Endothelial cell of umbilical vein (primary cell): ENCODE data around the gene CISD2.

Source experiments
- CTCF ChIP-seq, 2 donors: IDR thresholded peaks; 1 replicate in 1 of 2; 2 replicates in 1 of 2; pipeline ENCODE4 v1.5.1; 2011; ENCODE audit warnings: low read length in 2 of 2, mild to moderate bottlenecking in 2 of 2, moderate library complexity in 2 of 2, control low read depth in 1 of 2, inconsistent platforms in 1 of 2, low read depth in 1 of 2; ENCODE audit not compliant: insufficient read depth in 1 of 2; ENCODE audit errors: extremely low read depth in 1 of 2
- EZH2 ChIP-seq: IDR thresholded peaks from 2 replicates; pipeline ENCODE4 v1.6.1; 2012; ENCODE audit warnings: borderline replicate concordance, low read depth, mild to moderate bottlenecking, moderate library complexity, low read length, inconsistent platforms; ENCODE audit not compliant: severe bottlenecking
- FOS ChIP-seq: IDR thresholded peaks from 2 replicates; pipeline ENCODE4 v1.6.1; 2011; ENCODE audit warnings: mild to moderate bottlenecking, low read length, moderate library complexity, borderline replicate concordance; ENCODE audit not compliant: insufficient read depth
- JUN ChIP-seq: IDR thresholded peaks from 2 replicates; pipeline ENCODE4 v1.6.1; 2011; ENCODE audit warnings: borderline replicate concordance, low read depth; ENCODE audit not compliant: insufficient read length, insufficient read depth
- POLR2AphosphoS5 ChIP-seq: IDR thresholded peaks from 2 replicates; pipeline ENCODE4 v1.6.1; 2012; ENCODE audit warnings: low read depth, mild to moderate bottlenecking, control low read depth, low read length, moderate library complexity; ENCODE audit not compliant: insufficient read depth

GRCh38 chr4:102826105-102826889 lies 42.5 kb upstream of the CISD2 start:
- no peak for TF ChIP-seq EZH2
- TF ChIP-seq CTCF (IDR thresholded peaks at IDR 0.05; ENCODE audit: extremely low read depth in 1 of 2, insufficient read depth in 1 of 2, low read depth in 1 of 2, low read length in 2 of 2), result no peak
- no peak for TF ChIP-seq FOS
- no peak for TF ChIP-seq JUN
- TF ChIP-seq POLR2AphosphoS5, result no peak
